ENCODE results near the gene AGAP1.
A peak's percentile ranks its signal among the peaks of the same experiment; 100 is the strongest.

AGAP1 gene

GRCh38 chr2:235723371-235723770 lies 229.5 kb downstream of the AGAP1 start:
- no peak for DNase-seq

GRCh38 chr2:235723811-235724465 lies 230.1 kb downstream of the AGAP1 start:
- no peak for DNase-seq

GRCh38 chr2:235725016-235725489 lies 231.2 kb downstream of the AGAP1 start:
- DNase-seq = no peak

- DNase-seq = no peak
Measured at GRCh38 chr2:235725841-235726240, 232.0 kb downstream of the AGAP1 start.

- DNase-seq = no peak
Measured at GRCh38 chr2:235726554-235726953, 232.7 kb downstream of the AGAP1 start.

- DNase-seq = no peak
Measured at GRCh38 chr2:235727174-235727573, 233.3 kb downstream of the AGAP1 start.

GRCh38 chr2:235727891-235728799 lies 234.3 kb downstream of the AGAP1 start:
- DNase-seq = no peak

- no peak for DNase-seq
Measured at GRCh38 chr2:235728800-235729556, 235.1 kb downstream of the AGAP1 start.

GRCh38 chr2:235729557-235729947 lies 235.7 kb downstream of the AGAP1 start:
- no peak for DNase-seq

GRCh38 chr2:235730115-235730514 lies 236.3 kb downstream of the AGAP1 start:
- DNase-seq = no peak

GRCh38 chr2:235733761-235734160 lies 239.9 kb downstream of the AGAP1 start:
- DNase-seq = no peak

- DNase-seq = no peak
Measured at GRCh38 chr2:235734168-235734567, 240.3 kb downstream of the AGAP1 start.

- DNase-seq = no peak
Measured at GRCh38 chr2:235734688-235735231, 240.9 kb downstream of the AGAP1 start.

- no peak for DNase-seq
Measured at GRCh38 chr2:235737396-235737795, 243.6 kb downstream of the AGAP1 start.

GRCh38 chr2:235737840-235738239 lies 244.0 kb downstream of the AGAP1 start:
- no peak for DNase-seq

- no peak for DNase-seq
Measured at GRCh38 chr2:235739704-235740415, 246.0 kb downstream of the AGAP1 start.

GRCh38 chr2:235740821-235741220 lies 247.0 kb downstream of the AGAP1 start:
- DNase-seq = no peak

- DNase-seq = no peak
Measured at GRCh38 chr2:235744161-235744560, 250.3 kb downstream of the AGAP1 start.

- no peak for DNase-seq
Measured at GRCh38 chr2:235745597-235745996, 251.8 kb downstream of the AGAP1 start.

GRCh38 chr2:235746257-235746934 lies 252.6 kb downstream of the AGAP1 start:
- peak; percentile 74 for DNase-seq

GRCh38 chr2:235747001-235747785 lies 253.3 kb downstream of the AGAP1 start:
- no peak for DNase-seq

All from activated effector memory CD4-positive, alpha-beta T cell treated with anti-CD3 and anti-CD28 coated beads, Interleukin-2, amount 50 U/mL, for 16 hours (primary cell).